LNCAP (cell line): ENCODE measurements around the gene TMEM54.
A peak's percentile ranks its signal among the peaks of the same experiment; 100 is the strongest.

ENCODE experiments used
- CTCF ChIP-seq: fragments of 450-650 bp; IDR thresholded peaks from 2 replicates; pipeline ENCODE4 v1.5.1; 2017; ENCODE audit warnings: mild to moderate bottlenecking

Gene TMEM54

GRCh38 chr1:32881871-32882850 lies 19.0 kb downstream of the TMEM54 start:
- TF ChIP-seq CTCF = no peak

- TF ChIP-seq CTCF = no peak
Observed at GRCh38 chr1:32881291-32881690, 19.9 kb downstream of the TMEM54 start.

GRCh38 chr1:32878637-32879041 lies 22.6 kb downstream of the TMEM54 start:
- no peak for TF ChIP-seq CTCF

- no peak for TF ChIP-seq CTCF
Observed at GRCh38 chr1:32878183-32878582, 23.0 kb downstream of the TMEM54 start.

- no peak for TF ChIP-seq CTCF
Observed at GRCh38 chr1:32877211-32878110, 23.7 kb downstream of the TMEM54 start.

- peak; percentile 98 for TF ChIP-seq CTCF
Observed at GRCh38 chr1:32876341-32877210, 24.6 kb downstream of the TMEM54 start.
